ENCODE measurements around the gene TAS1R3. TPM values are rescaled to one million over a fixed set of nuclear protein-coding genes. Genes with fewer than 3 reads are reported as not detected.
A peak's percentile ranks its signal among the peaks of the same experiment; 100 is the strongest.

Gene TAS1R3
- total RNA-seq: 0.93 TPM
- long read RNA-seq, partial matches to known transcripts: 2 of 2 reads
- long read RNA-seq, other reads (novel, unspliced or antisense): 0 of 2 reads

- Histone ChIP-seq H3K27ac (replicated peaks) (peak within 1 kb of the TSS; percentile 6), H3K36me3 (peaks cover 34% of the 10 kb centered on the region), H3K4me3 (no peak within 1 kb of the TSS), H3K9me3 (replicated peaks) (no peaks in the 10 kb centered on the region), H3K27me3 (ENCODE audit: low read depth) (no peaks in the 10 kb centered on the region), H3K4me1 (peaks cover 46% of the 10 kb centered on the region)
- intact Hi-C loops (cut with micrococcal nuclease): no loop called here
- DNase-seq: no peak
- TF ChIP-seq CTCF (IDR thresholded peaks at IDR 0.05; ENCODE audit: borderline replicate concordance): no peak
Observed at GRCh38 chr1:1331068-1331965, at the start of gene TAS1R3. TAS1R3 (plus strand) TSS chr1:1331280; CDS start chr1:1331346, 66 bp downstream.

- Histone ChIP-seq H3K9me3 (replicated peaks) (no peaks in the 10 kb centered on the region), H3K27me3 (ENCODE audit: low read depth) (peaks cover 23% of the 10 kb centered on the region), H3K4me1 (peaks cover 11% of the 10 kb centered on the region), H3K4me3 (no peak overlapping the region), H3K27ac (replicated peaks) (peak overlapping the region; percentile 68), H3K36me3 (no peaks in the 10 kb centered on the region)
- peak; percentile 85 for DNase-seq
- intact Hi-C loops (cut with micrococcal nuclease): no loop called here
- no peak for TF ChIP-seq CTCF (IDR thresholded peaks at IDR 0.05; ENCODE audit: borderline replicate concordance)
Observed at GRCh38 chr1:1281533-1282321, 49.4 kb upstream of the TAS1R3 start.

- Histone ChIP-seq H3K27ac (replicated peaks) (no peak overlapping the region), H3K9me3 (replicated peaks) (no peaks in the 10 kb centered on the region), H3K36me3 (no peaks in the 10 kb centered on the region), H3K4me3 (no peak overlapping the region), H3K27me3 (ENCODE audit: low read depth) (peaks cover 34% of the 10 kb centered on the region), H3K4me1 (peaks cover 11% of the 10 kb centered on the region)
- intact Hi-C loops (cut with micrococcal nuclease): no loop called here
- TF ChIP-seq CTCF (IDR thresholded peaks at IDR 0.05; ENCODE audit: borderline replicate concordance): no peak
- DNase-seq: no peak
Observed at GRCh38 chr1:1282998-1283397, 48.1 kb upstream of the TAS1R3 start.

- no peak overlapping the region for H3K4me3 ChIP-seq
- no peak for DNase-seq
- TF ChIP-seq CTCF (IDR thresholded peaks at IDR 0.05; ENCODE audit: borderline replicate concordance): no peak
Observed at GRCh38 chr1:1283821-1284220, 47.3 kb upstream of the TAS1R3 start.

GRCh38 chr1:1284221-1285101 lies 46.6 kb upstream of the TAS1R3 start:
- intact Hi-C loops (cut with micrococcal nuclease): no loop called here

More at GRCh38 chr1:1283821-1284220, 47.3 kb upstream of the TAS1R3 start:
- Histone ChIP-seq H3K4me1 (peaks cover 11% of the 10 kb centered on the region), H3K9me3 (replicated peaks) (no peaks in the 10 kb centered on the region), H3K27me3 (ENCODE audit: low read depth) (peaks cover 34% of the 10 kb centered on the region), H3K36me3 (no peaks in the 10 kb centered on the region), H3K27ac (replicated peaks) (no peak overlapping the region)
- intact Hi-C loops (cut with micrococcal nuclease): no loop called here

More at GRCh38 chr1:1284221-1285101, 46.6 kb upstream of the TAS1R3 start:
- Histone ChIP-seq H3K4me1 (peaks cover 11% of the 10 kb centered on the region), H3K36me3 (no peaks in the 10 kb centered on the region), H3K4me3 (no peak overlapping the region), H3K27ac (replicated peaks) (no peak overlapping the region), H3K9me3 (replicated peaks) (no peaks in the 10 kb centered on the region), H3K27me3 (ENCODE audit: low read depth) (peaks cover 34% of the 10 kb centered on the region)
- TF ChIP-seq CTCF (IDR thresholded peaks at IDR 0.05; ENCODE audit: borderline replicate concordance): no peak
- DNase-seq: no peak
